HEK293 (cell line): ENCODE results near the gene HOXA3.

ENCODE experiments used
- CTCF ChIA-PET: fragments of 350-600 bp; formaldehyde crosslinking; extraction: SDS; loops from one replicate; lab custom pipeline; 2021; ENCODE audit warnings: antibody characterized with exemption; lab: Yijun Ruan, JAX
- POLR2A ChIA-PET: fragments of 300-600 bp; formaldehyde crosslinking; extraction: SDS; loops from one replicate; lab custom pipeline; 2020; ENCODE audit warnings: antibody characterized with exemption, inconsistent platforms; lab: Yijun Ruan, JAX
- H3K27ac ChIP-seq: fragments of 200-500 bp; sonication (Bioruptor generic); 2 replicates; pipeline ENCODE4 v1.5.1; 2014; ENCODE audit warnings: low read depth, low read length, control low read depth, inconsistent platforms; ENCODE audit errors: extremely low read depth
- H3K36me3 ChIP-seq, 2 experiments: fragments of 200-500 bp in 1 of 2; sonication (Bioruptor generic) in 1 of 2; 1 replicate in 1 of 2; 2 replicates in 1 of 2; pipeline ENCODE4 v1.5.1; 2014 to 2017; ENCODE audit warnings: inconsistent platforms in 2 of 2, low read length in 2 of 2; ENCODE audit not compliant: control insufficient read depth in 2 of 2, insufficient read depth in 1 of 2
- H3K4me1 ChIP-seq: fragments of 200-500 bp; sonication (Bioruptor generic); 2 replicates; pipeline ENCODE4 v1.5.1; 2014; ENCODE audit warnings: mild to moderate bottlenecking, low read length, inconsistent platforms; ENCODE audit not compliant: control insufficient read depth, insufficient read depth
- H3K4me3 ChIP-seq: 2 replicates; pipeline ENCODE4 v1.5.1; 2011; ENCODE audit warnings: low read depth, mild to moderate bottlenecking, control low read depth, low read length, moderate library complexity
- H3K9me3 ChIP-seq: fragments of 200-500 bp; sonication (Bioruptor generic); 2 replicates; pipeline ENCODE4 v1.5.1; 2014; ENCODE audit warnings: low read depth, low read length, inconsistent platforms; ENCODE audit not compliant: control insufficient read depth, insufficient read depth
- GLIS2 ChIP-seq: fragments of 450-650 bp; formaldehyde crosslinking; IDR thresholded peaks from 2 replicates; pipeline ENCODE4 v1.5.1; 2016; ENCODE audit warnings: missing biosample characterization, missing genetic modification characterization
- PBX3 ChIP-seq: sonication (generic); formaldehyde crosslinking; IDR thresholded peaks from 2 replicates; pipeline ENCODE4 v1.8.1; 2022; ENCODE audit warnings: mild to moderate bottlenecking, moderate library complexity, missing genetic modification reagents
- ZBTB10 ChIP-seq: fragments of 450-650 bp; formaldehyde crosslinking; IDR thresholded peaks from 2 replicates; pipeline ENCODE4 v1.5.1; 2016; ENCODE audit warnings: missing biosample characterization, missing genetic modification characterization
- ZBTB17 ChIP-seq: fragments of 450-650 bp; formaldehyde crosslinking; IDR thresholded peaks from 2 replicates; pipeline ENCODE4 v1.5.1; 2016; ENCODE audit warnings: missing biosample characterization, missing genetic modification characterization
- ZBTB48 ChIP-seq: fragments of 450-650 bp; formaldehyde crosslinking; IDR thresholded peaks from 2 replicates; pipeline ENCODE4 v1.5.1; 2016; ENCODE audit warnings: missing biosample characterization, missing genetic modification characterization
- ZFHX2 ChIP-seq: fragments of 450-650 bp; formaldehyde crosslinking; conservative IDR thresholded peaks from 2 replicates; pipeline ENCODE4 v1.5.1; 2016; ENCODE audit warnings: missing biosample characterization, missing genetic modification characterization
- ZNF155 ChIP-seq: fragments of 450-650 bp; formaldehyde crosslinking; IDR thresholded peaks from 2 replicates; pipeline ENCODE4 v1.5.1; 2016; ENCODE audit warnings: missing biosample characterization, missing genetic modification characterization
- ZNF169 ChIP-seq: fragments of 450-650 bp; formaldehyde crosslinking; IDR thresholded peaks from 2 replicates; pipeline ENCODE4 v1.5.1; 2016; ENCODE audit warnings: missing biosample characterization, missing genetic modification characterization
- ZNF2 ChIP-seq: fragments of 450-650 bp; formaldehyde crosslinking; IDR thresholded peaks from 2 replicates; pipeline ENCODE4 v1.5.1; 2016; ENCODE audit warnings: missing biosample characterization, missing genetic modification characterization
- ZNF221 ChIP-seq: fragments of 450-650 bp; formaldehyde crosslinking; IDR thresholded peaks from 2 replicates; pipeline ENCODE4 v1.5.1; 2017; ENCODE audit warnings: missing biosample characterization, missing genetic modification characterization, borderline replicate concordance
- ZNF280C ChIP-seq: fragments of 450-650 bp; formaldehyde crosslinking; IDR thresholded peaks from 2 replicates; pipeline ENCODE4 v1.5.1; 2016; ENCODE audit warnings: missing biosample characterization, missing genetic modification characterization
- ZNF335 ChIP-seq: fragments of 450-650 bp; formaldehyde crosslinking; conservative IDR thresholded peaks from 2 replicates; pipeline ENCODE4 v1.5.1; 2016; ENCODE audit warnings: missing biosample characterization, missing genetic modification characterization
- ZNF398 ChIP-seq: fragments of 450-650 bp; formaldehyde crosslinking; IDR thresholded peaks from 2 replicates; pipeline ENCODE4 v1.5.1; 2017; ENCODE audit warnings: missing biosample characterization, missing genetic modification characterization
- ZNF426 ChIP-seq: fragments of 450-650 bp; formaldehyde crosslinking; IDR thresholded peaks from 2 replicates; pipeline ENCODE4 v1.5.1; 2017; ENCODE audit warnings: missing biosample characterization, missing genetic modification characterization, mild to moderate bottlenecking, inconsistent platforms, moderate library complexity
- ZNF600 ChIP-seq: fragments of 450-650 bp; formaldehyde crosslinking; IDR thresholded peaks from 2 replicates; pipeline ENCODE4 v1.5.1; 2016; ENCODE audit warnings: missing biosample characterization, missing genetic modification characterization
- ZNF660 ChIP-seq: fragments of 450-650 bp; IDR thresholded peaks from 2 replicates; pipeline ENCODE4 v1.5.1; 2018; ENCODE audit warnings: missing biosample characterization, mild to moderate bottlenecking, missing genetic modification characterization
- ZNF747 ChIP-seq: fragments of 450-650 bp; formaldehyde crosslinking; IDR thresholded peaks from 2 replicates; pipeline ENCODE4 v1.5.1; 2016; ENCODE audit warnings: missing biosample characterization, missing genetic modification characterization
- ZNF76 ChIP-seq: fragments of 450-650 bp; formaldehyde crosslinking; IDR thresholded peaks from 2 replicates; pipeline ENCODE4; 2016; ENCODE audit warnings: low read depth, missing biosample characterization, missing genetic modification characterization, borderline replicate concordance
- ZNF768 ChIP-seq: fragments of 450-650 bp; formaldehyde crosslinking; IDR thresholded peaks from 2 replicates; pipeline ENCODE4 v1.5.1; 2018; ENCODE audit warnings: missing biosample characterization, mild to moderate bottlenecking, missing genetic modification characterization
- ZSCAN18 ChIP-seq: fragments of 450-650 bp; formaldehyde crosslinking; IDR thresholded peaks from 2 replicates; pipeline ENCODE4 v1.5.1; 2016; ENCODE audit warnings: missing biosample characterization, missing genetic modification characterization

HOXA3 gene

GRCh38 chr7:27198871-27199801 is 46.8 kb upstream of the HOXA3 start (continued):
- TF ChIP-seq PBX3 (CRISPR knock-in tag) (peak; percentile 50), ZNF335 (tag by site-specific recombination) (peak; percentile 82), ZNF155 (tag by site-specific recombination) (no peak), ZBTB17 (tag by site-specific recombination) (no peak), ZNF747 (tag by site-specific recombination) (no peak), ZNF768 (tag by site-specific recombination) (no peak), GLIS2 (tag by site-specific recombination) (0 out of 2 replicates have a peak, but pooled peaks have one; percentile 12), ZNF280C (tag by site-specific recombination) (no peak), ZNF76 (tag by site-specific recombination) (0 out of 2 replicates have a peak, but pooled peaks have one; percentile 26), ZNF169 (tag by site-specific recombination) (no peak), ZNF2 (tag by site-specific recombination) (no peak), ZSCAN18 (tag by site-specific recombination) (no peak), ZNF221 (tag by site-specific recombination) (no peak), ZNF398 (tag by site-specific recombination) (no peak), ZNF600 (tag by site-specific recombination) (peak; percentile 56; the same call in 1 of the 2 replicates), ZNF660 (0 out of 2 replicates have a peak, but pooled peaks have one; percentile 10)

- Histone ChIP-seq H3K9me3 (no peaks in the 10 kb centered on the region), H3K36me3 (peaks cover 8 to 10% of the 10 kb centered on the region in 2 experiments; a peak in 2 of 3 replicates), H3K4me1 (peaks cover 20% of the 10 kb centered on the region), H3K4me3 (peak overlapping the region; percentile 89), H3K27ac (peak overlapping the region; percentile 92)
- ChIA-PET CTCF (interaction anchor here (0.5 to 3.0 kb wide), 14 partner anchors 8 to 898 kb away, joined by 3 to 12 read pairs (median 4); no protein-coding TSS in a partner anchor), POLR2A (interaction anchor here (0.6 to 3.7 kb wide), 7 partner anchors 8 to 1270 kb away, joined by 3 to 36 read pairs (median 4); partner anchors contain the start of gene HOXA11)
- TF ChIP-seq ZBTB10 (no peak), ZNF426 (tag by site-specific recombination) (no peak), ZBTB48 (tag by site-specific recombination) (0 out of 2 replicates have a peak, but pooled peaks have one; percentile 35), ZFHX2 (tag by site-specific recombination) (0 out of 2 replicates have a peak, but pooled peaks have one; percentile 36)
These were observed 45.9 kb upstream of the HOXA3 start for GRCh38 chr7:27198138-27198841.
